NT2/D1 (cell line): ENCODE results near the gene PARP3.

Experiments
- SUZ12 ChIP-seq: IDR thresholded peaks from 2 replicates; pipeline ENCODE4 v1.6.1; 2011; ENCODE audit not compliant: insufficient read length, insufficient read depth; ENCODE audit errors: extremely low read depth
- ZNF274 ChIP-seq: IDR thresholded peaks from 2 replicates; pipeline ENCODE4 v1.6.1; 2011; ENCODE audit warnings: mild to moderate bottlenecking, low read depth, low read length

DNA sequence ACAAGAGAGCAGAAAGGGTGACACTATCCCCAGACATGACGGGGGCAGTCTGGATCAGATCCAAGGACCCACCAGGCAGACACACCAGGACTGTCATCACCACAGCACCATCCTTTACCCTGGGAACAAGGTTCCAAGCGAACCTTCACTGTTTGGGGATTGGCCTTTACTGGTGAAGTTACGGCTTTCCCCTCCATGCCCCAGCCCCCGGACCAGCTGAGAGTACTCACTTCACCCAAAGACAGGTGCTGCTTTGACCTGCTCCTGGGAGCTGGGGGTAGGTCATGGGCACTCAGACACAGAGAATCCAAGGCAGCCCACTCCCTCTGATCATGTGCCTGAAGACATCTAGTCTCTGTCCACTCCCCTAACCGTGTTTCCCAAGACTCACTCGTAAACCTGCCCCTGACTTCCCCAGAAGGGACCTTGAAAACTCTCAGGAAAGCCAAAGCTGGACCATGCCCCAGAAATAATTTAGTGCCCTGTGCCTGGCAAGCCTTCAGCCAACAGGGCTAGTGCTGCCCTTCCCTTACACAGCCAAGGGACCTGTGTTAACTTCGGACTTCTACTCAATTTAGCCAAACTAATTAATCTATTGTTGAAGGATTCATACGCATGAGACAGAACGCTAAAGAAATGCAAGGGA is 3.3 kb upstream of the PARP3 start:
- TF ChIP-seq SUZ12 (no peak), ZNF274 (no peak)
